Eye (tissue), 1 donor: Measurements from ENCODE around the gene HDAC8.
"Not testable (repeated sequence)": the region's sequence is repeated elsewhere in the genome, so short reads cannot be mapped to it uniquely, and the experiment has no call there.

Source experiments
- DNase-seq: peaks from one replicate; pipeline ENCODE4 v3.0.0-alpha.2; 2015

HDAC8 gene

GRCh38 chrX:72532366-72532765 is 40.3 kb downstream of the HDAC8 start:
- DNase-seq, result no peak

- DNase-seq, result no peak
These were observed 45.8 kb downstream of the HDAC8 start for GRCh38 chrX:72526534-72527508.

- DNase-seq, result no peak
These were observed 73.9 kb downstream of the HDAC8 start for GRCh38 chrX:72498782-72499181.

GRCh38 chrX:72495046-72495445 is 77.6 kb downstream of the HDAC8 start:
- peak; percentile 45 for DNase-seq

DNA sequence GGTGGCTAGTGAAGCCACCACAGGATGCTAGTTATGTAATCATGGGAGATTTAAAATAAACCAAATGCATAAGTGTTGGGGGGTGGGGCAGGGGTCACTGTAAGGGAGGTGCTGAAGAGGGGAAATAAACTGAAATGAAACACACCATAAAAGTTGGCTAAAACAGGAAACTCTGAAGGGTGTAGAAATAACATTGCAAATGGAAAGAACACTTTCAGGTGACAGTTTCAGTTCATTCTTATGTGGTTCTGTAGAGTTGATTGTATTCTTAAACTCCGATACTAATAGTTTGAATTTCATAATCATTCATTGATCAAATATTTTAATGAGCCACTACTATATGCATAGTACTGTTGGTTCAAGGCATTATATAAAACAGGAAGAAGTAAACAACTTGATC is 80.1 kb downstream of the HDAC8 start:
- DNase-seq, result no peak

DNA sequence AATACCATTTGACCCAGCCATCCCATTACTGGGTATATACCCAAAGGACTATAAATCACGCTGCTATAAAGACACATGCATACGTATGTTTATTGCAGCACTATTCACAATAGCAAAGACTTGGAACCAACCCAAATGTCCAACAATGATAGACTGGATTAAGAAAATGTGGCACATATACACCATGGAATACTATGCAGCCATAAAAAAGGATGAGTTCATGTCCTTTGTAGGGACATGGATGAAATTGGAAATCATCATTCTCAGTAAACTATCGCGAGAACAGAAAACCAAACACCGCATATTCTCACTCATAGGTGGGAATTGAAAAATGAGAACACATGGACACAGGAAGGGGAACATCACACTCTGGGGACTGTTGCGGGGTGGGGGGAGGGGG is 82.4 kb downstream of the HDAC8 start:
- DNase-seq, result not testable (repeated sequence)

- DNase-seq, result no peak
These were observed 85.0 kb downstream of the HDAC8 start for GRCh38 chrX:72487661-72488060.

DNA sequence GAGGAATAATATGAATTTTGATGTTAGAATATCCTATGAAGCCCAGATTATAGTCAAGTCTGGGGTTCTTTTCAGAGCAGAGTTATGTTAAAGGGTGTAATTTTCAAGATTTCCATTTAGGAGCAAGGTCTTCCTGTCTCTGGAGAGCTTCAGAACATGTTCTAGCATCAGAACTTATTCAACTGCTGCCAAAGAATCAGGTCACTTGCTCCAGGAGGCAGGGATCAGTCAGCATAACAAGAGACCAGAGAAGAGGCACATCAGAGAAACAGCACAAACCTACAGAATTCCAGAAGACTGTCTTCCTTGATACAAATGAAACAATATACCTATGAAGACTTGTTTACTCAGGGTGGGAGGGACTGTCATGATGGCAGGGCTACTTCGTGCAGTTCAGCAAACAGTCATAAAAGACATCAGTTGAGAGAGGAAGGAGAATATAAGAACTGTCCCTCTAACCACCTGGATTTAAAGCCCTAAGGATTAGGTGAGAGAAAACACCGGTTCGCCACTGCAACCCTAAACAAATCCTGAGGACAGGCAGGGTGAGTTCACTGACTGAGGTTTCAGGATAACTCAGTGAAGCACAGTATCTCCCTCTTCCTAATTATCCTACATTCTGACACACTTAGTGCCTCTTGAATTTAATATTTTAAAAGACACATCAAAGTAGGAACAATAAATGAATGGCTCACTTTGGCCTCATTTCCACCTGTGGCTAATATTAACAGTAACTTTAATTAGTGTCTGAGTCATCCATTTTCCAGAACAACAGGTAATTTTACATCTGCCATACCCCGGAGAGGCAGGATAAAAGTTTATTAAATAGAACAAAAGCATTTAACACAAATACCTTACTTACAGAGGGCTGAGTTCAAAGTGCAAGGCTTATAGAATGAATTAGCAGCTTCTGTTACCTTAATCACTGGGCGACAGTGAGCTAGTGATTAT is 93.0 kb downstream of the HDAC8 start:
- DNase-seq, result no peak

DNA sequence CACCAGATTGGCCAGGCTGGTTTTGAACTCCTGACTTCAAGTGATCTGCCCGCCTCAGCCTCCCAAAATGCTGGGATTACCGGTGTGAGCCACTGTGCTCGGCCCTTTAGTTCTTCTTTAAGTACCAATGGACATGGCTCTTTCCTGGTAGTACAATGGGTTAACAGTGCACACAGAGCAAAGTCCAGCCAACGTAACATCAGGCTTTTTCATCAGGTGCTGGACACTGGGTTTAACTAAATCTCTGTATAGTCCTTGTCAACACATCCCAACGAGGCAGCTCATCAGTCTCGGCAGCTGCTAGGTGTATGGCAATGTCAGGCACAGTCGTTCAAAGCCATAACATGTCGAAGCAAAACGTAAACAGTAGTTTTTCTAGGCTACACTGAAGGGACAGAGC is 93.8 kb downstream of the HDAC8 start:
- DNase-seq, result no peak

GRCh38 chrX:72478351-72478750 is 94.3 kb downstream of the HDAC8 start:
- no peak for DNase-seq

DNA sequence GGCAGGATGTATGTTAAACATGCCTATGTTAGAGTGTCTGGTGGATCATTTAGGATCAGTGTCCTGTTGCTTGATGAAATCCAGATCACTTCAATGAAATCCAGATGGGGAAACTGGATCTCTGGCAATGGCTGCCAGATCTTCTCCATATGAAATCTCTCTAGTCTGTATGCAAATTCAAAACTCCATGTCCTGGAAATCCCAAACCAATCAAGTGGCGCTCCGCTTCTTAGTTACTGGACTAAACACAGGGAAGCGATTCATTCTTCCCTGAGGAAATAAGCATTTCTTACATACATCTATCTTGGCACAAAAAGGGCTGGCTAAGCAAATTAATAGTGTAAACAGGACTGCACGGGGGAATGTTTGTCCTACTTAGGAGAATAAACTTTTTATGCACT is 94.9 kb downstream of the HDAC8 start:
- DNase-seq, result peak; percentile 30

DNA sequence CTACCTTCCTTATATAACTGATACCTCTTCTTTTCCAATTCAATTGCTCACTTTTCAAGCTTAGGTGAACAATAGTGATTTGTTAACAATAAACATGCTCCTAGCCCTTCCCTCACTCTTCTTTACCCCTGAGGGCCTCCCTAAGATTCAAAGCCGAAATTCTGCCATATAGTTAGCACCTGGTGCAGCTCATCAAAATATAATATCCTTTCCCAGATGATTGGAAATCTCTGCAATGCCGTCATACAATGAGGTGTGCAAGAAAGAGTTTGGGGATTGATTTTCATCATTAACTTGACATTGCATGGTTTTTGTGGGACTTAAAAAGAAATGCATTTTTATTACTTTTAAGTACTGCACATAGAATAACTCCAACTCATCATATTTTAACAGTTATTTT is 95.3 kb downstream of the HDAC8 start:
- DNase-seq, result no peak

GRCh38 chrX:72475952-72476668 is 96.5 kb downstream of the HDAC8 start:
- no peak for DNase-seq

DNA sequence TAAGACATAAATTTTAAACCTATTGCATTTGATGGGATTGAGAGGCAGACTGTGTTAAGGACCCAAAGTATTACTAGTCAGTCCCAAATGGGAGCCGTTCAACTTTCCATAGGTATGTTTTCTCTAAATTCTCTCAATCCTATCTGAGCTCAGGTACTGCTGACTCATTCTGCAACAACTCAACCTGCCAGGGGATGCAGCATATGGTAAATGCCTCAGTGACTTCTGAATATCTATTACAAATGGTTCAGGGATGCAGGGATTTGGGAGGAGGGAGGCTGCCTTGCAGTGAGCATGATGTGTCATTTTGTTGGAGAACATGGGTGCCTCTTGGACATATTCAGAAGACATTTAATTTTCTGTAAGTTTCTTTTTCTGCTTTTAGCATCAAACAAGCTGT is 97.3 kb downstream of the HDAC8 start:
- no peak for DNase-seq

DNA sequence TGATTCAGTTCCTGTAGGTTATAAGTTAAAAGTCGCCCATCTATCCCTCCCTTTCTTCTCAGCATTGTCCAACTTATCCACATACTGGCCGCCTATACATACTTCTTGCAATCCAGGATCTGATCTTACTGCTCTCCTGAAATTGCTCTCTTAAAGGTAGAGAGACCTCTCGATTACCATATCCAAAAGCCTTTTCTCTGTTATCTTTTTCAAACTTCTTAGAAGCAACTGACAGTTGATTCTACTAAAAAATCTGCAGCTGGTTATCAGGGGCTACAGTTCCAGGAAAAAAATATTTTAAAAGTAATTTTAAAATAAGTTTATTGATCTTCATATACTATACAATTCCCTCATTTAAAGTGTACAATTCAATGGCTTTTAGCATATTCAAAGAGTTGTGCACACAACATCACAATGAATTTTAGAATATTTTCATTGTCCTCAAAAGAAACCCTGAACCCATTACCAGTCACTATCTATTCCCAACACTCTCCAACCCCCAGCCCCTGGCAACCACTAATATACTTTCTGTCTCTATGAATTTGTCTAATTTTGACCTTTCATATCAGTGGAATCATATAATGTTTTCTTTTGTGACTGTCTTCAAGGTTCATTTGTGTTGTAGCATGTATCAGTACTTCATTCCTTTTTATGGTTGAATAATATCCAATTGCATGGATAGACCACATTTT is 102.0 kb downstream of the HDAC8 start:
- no peak for DNase-seq

DNA sequence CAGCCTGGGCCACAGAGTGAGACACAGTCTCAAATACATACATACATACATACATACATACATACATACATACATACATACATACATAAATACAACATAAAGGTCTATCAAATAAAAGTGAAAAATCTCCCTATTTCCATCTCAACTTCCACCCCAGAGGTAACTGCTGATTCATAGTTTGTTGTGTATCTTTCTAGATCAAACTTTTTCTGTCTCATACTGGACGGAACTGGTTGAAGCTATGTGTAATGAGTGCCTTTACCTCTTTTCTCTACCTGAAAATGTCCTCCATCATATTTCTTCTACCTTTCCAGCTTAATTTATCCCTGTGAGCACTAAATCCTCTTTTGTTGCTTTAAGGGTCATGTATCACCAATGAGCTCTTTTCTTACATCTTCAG is 102.5 kb downstream of the HDAC8 start:
- DNase-seq, result no peak

GRCh38 chrX:72468607-72469006 is 104.0 kb downstream of the HDAC8 start:
- no peak for DNase-seq

DNA sequence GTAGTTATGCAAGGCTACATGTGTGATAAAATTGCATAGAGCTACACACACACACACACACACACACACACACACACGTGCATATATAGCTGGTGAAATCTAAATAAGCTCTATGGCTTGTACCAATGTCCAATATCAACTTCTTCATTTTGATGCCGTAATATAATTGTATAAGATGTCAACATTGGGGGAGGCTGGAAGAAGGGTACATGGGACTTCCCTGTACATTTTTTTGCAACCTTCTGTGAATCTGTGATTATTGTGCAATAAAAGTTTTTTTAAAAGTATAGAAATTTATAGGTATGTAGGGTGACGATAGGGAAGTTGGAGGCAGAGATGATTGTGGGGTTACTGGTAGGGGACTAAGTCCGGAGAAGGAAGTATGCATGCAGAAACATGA is 105.5 kb downstream of the HDAC8 start:
- DNase-seq, result no peak

GRCh38 chrX:72466493-72466892 is 106.2 kb downstream of the HDAC8 start:
- DNase-seq, result no peak

DNA sequence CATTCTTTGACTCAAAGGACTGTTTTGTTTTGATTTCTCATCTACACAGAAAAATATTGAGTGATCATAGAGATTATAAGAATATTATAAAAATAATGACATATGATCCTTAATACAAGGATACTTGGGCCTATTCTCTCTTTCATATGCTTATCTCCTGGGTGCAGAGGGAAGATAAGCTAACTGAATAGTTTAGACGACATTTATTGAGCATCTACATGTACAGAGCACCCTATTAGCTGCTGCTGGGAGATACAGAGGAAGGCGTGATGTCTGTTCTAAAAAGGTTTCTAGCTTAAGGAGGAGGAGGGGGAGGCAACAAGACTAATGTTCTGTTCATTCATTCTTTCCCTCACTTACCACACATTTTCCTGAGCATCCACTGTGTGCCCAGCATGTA is 106.8 kb downstream of the HDAC8 start:
- no peak for DNase-seq

GRCh38 chrX:72461766-72462165 is 110.9 kb downstream of the HDAC8 start:
- DNase-seq, result no peak

DNA sequence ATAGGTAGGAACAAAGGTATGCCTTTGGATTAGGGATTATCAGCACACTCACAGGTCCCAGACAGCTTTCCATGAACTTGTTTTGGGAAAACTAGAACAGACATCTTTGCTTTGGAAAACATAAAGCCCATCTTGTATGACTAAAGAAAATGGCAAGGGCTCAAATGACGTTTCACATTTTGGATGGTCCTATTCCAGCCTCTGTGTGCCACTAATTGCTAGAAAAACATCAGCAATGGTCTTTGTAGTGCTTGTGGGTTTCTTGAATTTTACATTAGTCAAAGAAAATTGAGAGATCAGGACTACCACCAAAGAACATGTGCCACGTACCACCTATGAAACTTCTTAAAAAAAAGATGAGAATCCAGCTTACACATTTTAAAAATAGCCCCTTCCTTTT is 111.4 kb downstream of the HDAC8 start:
- no peak for DNase-seq
